ENCODE results near the gene LRRC8D. TPM values are rescaled to one million over a fixed set of nuclear protein-coding genes. Genes with fewer than 3 reads are reported as not detected.
"Not testable (repeated sequence)": the region's sequence is repeated elsewhere in the genome, so short reads cannot be mapped to it uniquely, and the experiment has no call there.

Gene LRRC8D
- total RNA-seq (2014; rRNA removed; shearing (Covaris generic)): 30.7 and 35.3 TPM in 2 replicates
- 29.9 and 30.1 TPM in 2 replicates for polyA plus RNA-seq (2016; fragmentation: Nextera tagmentation; extraction: Ambion mirVana)

DNA sequence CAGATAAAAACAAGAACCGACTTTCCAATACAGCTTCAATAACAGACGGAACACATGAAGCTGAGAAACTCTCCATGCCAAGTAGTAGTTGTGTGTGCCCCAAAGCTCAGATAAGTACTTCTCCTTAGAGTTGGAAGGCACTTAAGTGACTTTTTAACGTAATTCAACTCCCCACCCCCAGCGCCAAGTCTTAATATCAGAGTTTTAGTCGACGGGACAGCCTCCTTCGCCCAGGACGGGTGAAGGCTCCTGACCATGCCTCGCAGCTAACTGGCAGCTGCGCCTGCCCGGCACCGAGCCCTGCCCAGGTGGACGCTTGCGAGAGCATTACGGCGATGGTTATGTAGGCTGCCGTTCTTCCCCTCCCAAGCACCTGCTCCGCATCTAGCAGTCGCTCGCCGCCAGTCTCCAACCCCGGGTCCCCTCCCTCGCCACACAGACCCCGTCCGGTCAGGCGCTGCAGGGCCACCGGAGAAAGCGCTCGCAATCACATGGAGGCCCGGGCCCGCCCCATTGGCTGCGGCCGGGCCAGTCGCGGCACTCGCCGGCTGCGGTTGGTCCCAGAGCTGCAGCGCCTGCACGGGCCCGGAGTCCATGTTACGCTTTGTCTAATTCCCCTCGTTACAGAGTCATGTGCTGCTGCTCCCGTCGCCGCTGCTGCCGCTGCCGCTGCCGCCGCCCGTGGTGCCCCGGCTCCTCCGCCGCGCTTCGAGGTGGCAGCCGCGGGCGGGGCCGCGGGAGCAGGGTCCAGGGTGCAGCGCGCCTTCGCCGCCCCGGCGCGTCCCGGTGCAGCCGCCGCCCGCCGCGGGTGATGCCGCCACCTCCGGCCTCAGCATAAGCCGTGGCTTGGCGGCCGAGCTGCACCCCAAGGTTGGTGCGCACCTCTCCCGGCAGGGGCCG lies at the start of gene LRRC8D:
Gene LRRC8D, plus strand, starts transcription at position 611 of the 900 bp plus-strand sequence. CDS start 112,037 bp downstream, outside the sequence.
- no peak for TF ChIP-seq EZH2 (IDR thresholded peaks at IDR 0.05; ENCODE audit: insufficient read depth, poor library complexity, severe bottlenecking)
- no peak for TF ChIP-seq EZH2phosphoT487 (IDR thresholded peaks at IDR 0.05; ENCODE audit: insufficient read depth, low read depth)
- H3K27ac ChIP-seq: no peak within 1 kb of the TSS
- no peaks in the 10 kb centered on the region for H4K20me1 ChIP-seq (ENCODE audit: insufficient read depth)
- no peaks in the 10 kb centered on the region for H3K79me2 ChIP-seq (ENCODE audit: insufficient read depth)
- in situ Hi-C loops (cut with MboI): no loop called here
- H3F3A ChIP-seq (ENCODE audit: insufficient read depth): no peaks in the 10 kb centered on the region
- H3K4me3 ChIP-seq: peak within 1 kb of the TSS; percentile 85
- peak; percentile 88 for DNase-seq
- peak within 1 kb of the TSS; percentile 74 for H3K9ac ChIP-seq
- peaks cover 8% of the 10 kb centered on the region for H3K27me3 ChIP-seq (replicated peaks; ENCODE audit: insufficient read depth)
- no peaks in the 10 kb centered on the region for H3K9me2 ChIP-seq (ENCODE audit: insufficient read depth)
- H3K4me1 ChIP-seq (ENCODE audit: insufficient read depth): peaks cover 16% of the 10 kb centered on the region
- no peaks in the 10 kb centered on the region for H3K36me3 ChIP-seq (ENCODE audit: low read depth)
- H2AFZ ChIP-seq: peak within 1 kb of the TSS; percentile 94
- no peaks in the 10 kb centered on the region for H3K9me3 ChIP-seq (ENCODE audit: low read depth)
- H3K4me2 ChIP-seq (ENCODE audit: unreplicated experiment): peak within 1 kb of the TSS; percentile 98
- 2% methylated on average over 58 to 64 of the region's 82 CpGs for WGBS, 2 experiments (ENCODE audit: low coverage in 1 of 2, low lambda C conversion rate in 2 of 2, missing lambda C conversion rate in 2 of 2)

DNA sequence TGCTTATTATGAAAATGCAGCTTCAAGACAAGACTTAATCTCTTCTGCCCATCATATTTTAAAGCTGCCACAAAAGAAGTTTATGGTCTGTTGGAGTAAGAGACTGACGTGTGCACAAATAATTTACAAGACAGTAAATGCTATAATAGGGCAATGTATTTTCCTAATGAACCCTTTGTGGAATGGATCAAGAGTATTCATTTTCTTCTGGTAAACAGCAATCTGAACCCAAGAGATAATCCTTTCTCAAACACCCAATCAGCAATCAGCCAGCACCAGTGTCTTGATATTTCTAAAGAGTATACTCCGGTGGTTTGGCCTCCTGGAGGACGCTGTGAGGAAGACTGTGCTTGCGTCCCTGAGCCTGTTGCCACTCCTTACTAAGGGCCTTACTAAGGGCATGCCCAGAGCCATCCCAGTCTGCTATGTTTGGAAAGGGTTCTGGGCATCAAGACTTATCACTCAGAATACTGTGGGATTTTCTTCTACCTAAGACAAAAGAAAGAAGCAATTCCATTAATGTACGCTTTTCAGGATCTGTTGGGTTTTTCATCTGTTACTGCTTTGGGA lies 48.8 kb upstream of the LRRC8D start:
- H3K4me3 ChIP-seq: no peak overlapping the region
- no peaks in the 10 kb centered on the region for H3K36me3 ChIP-seq (ENCODE audit: low read depth)
- H3K4me2 ChIP-seq (ENCODE audit: unreplicated experiment): no peak overlapping the region
- H3K9ac ChIP-seq: no peak overlapping the region
- H3K9me2 ChIP-seq (ENCODE audit: insufficient read depth): no peaks in the 10 kb centered on the region
- 85 to 92% methylated on average over 5 of the region's 5 CpGs for WGBS, 2 experiments (ENCODE audit: low coverage in 1 of 2, low lambda C conversion rate in 2 of 2, missing lambda C conversion rate in 2 of 2)
- no peaks in the 10 kb centered on the region for H4K20me1 ChIP-seq (ENCODE audit: insufficient read depth)
- no peak overlapping the region for H3K27ac ChIP-seq
- no peak overlapping the region for H2AFZ ChIP-seq
- in situ Hi-C loops (cut with MboI): loop anchor here (25.0 kb wide), 1 partner anchor 260 kb away; the partner anchor contains the start of gene LRRC8B
- no peaks in the 10 kb centered on the region for H3F3A ChIP-seq (ENCODE audit: insufficient read depth)
- no peaks in the 10 kb centered on the region for H3K9me3 ChIP-seq (ENCODE audit: low read depth)
- H3K4me1 ChIP-seq (ENCODE audit: insufficient read depth): no peaks in the 10 kb centered on the region
- TF ChIP-seq EZH2phosphoT487 (IDR thresholded peaks at IDR 0.05; ENCODE audit: insufficient read depth, low read depth) (no peak), EZH2 (IDR thresholded peaks at IDR 0.05; ENCODE audit: insufficient read depth, poor library complexity, severe bottlenecking) (no peak)
- H3K27me3 ChIP-seq (replicated peaks; ENCODE audit: insufficient read depth): no peaks in the 10 kb centered on the region; the same call in 1 of the 2 replicates
- DNase-seq: no peak
- H3K79me2 ChIP-seq (ENCODE audit: insufficient read depth): no peaks in the 10 kb centered on the region

DNA sequence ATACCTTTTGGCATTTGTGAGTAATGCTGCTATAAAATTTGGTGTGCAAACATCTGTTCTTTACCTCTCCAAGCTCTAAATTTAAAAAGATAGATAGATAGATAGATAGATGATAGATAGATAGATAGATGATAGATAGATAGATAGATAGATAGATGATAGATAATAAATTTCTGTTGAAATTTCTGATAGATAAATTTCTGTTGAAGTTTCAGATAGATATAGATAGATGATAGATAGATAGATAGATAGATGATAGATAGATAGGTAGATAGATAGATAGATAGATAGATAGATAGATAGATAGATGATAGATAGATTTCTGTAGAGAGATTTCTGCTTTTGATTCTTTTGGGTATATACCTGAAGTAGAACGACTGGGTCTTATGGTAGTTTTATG lies 44.7 kb upstream of the LRRC8D start:
- DNase-seq; H3K36me3 ChIP-seq (ENCODE audit: low read depth); H4K20me1 ChIP-seq (ENCODE audit: insufficient read depth); H3K9me2 ChIP-seq (ENCODE audit: insufficient read depth); H3K4me3 ChIP-seq; H3K9me3 ChIP-seq (ENCODE audit: low read depth); H2AFZ ChIP-seq; H3F3A ChIP-seq (ENCODE audit: insufficient read depth); H3K27me3 ChIP-seq (replicated peaks; ENCODE audit: insufficient read depth); in situ Hi-C loops (cut with MboI); H3K4me2 ChIP-seq (ENCODE audit: unreplicated experiment); H3K27ac ChIP-seq; H3K9ac ChIP-seq; H3K4me1 ChIP-seq (ENCODE audit: insufficient read depth); H3K79me2 ChIP-seq (ENCODE audit: insufficient read depth): not testable (repeated sequence)
- 33 to 55% methylated on average over 1 of the region's 1 CpG for WGBS, 2 experiments (ENCODE audit: low coverage in 1 of 2, low lambda C conversion rate in 2 of 2, missing lambda C conversion rate in 2 of 2)

DNA sequence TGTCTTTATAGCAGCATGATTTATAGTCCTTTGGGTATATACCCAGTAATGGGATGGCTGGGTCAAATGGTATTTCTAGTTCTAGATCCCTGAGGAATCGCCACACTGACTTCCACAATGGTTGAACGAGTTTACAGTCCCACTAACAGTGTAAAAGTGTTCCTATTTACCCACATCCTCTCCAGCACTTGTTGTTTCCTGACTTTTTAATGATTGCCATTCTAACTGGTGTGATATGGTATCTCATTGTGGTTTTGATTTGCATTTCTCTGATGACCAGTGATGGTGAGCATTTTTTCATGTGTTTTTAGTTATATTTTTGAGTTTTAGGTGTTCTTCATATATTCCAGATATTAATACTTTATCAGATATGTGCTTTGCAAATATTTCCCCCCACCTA lies 43.6 kb upstream of the LRRC8D start:
- WGBS, 2 experiments (ENCODE audit: low coverage in 1 of 2, low lambda C conversion rate in 2 of 2, missing lambda C conversion rate in 2 of 2): 34 to 37% methylated on average over 2 of the region's 2 CpGs
- H3K27me3 ChIP-seq (replicated peaks; ENCODE audit: insufficient read depth); H3K4me2 ChIP-seq (ENCODE audit: unreplicated experiment); H3K9me2 ChIP-seq (ENCODE audit: insufficient read depth); H3K36me3 ChIP-seq (ENCODE audit: low read depth); in situ Hi-C loops (cut with MboI); H3K79me2 ChIP-seq (ENCODE audit: insufficient read depth); H4K20me1 ChIP-seq (ENCODE audit: insufficient read depth); H3K4me1 ChIP-seq (ENCODE audit: insufficient read depth); H2AFZ ChIP-seq; H3K27ac ChIP-seq; DNase-seq; H3F3A ChIP-seq (ENCODE audit: insufficient read depth); H3K4me3 ChIP-seq; H3K9ac ChIP-seq; H3K9me3 ChIP-seq (ENCODE audit: low read depth): not testable (repeated sequence)

Data from GM23248 (cell line).